ENCODE measurements around the gene EPX.

EPX gene

DNA sequence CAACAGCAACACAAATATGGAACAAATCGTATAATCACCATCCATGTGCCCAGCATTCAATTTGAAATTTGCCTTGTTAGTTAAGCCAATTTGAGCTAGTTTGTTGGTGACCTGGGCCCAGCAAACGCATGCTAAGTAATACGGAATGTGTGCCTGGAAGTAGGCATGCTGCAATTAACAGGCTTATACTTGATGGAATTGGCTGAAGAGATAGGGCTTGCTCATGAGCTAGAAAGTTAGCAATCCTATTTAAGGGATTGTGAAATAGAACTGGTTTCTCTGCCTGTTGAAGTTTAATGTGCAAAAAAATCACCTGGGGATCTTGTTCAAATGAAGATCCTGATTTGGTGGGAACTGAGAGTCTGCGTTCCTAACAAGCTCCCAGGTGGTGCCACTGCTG is 37.4 kb downstream of the EPX start:
- no peak for DNase-seq

DNA sequence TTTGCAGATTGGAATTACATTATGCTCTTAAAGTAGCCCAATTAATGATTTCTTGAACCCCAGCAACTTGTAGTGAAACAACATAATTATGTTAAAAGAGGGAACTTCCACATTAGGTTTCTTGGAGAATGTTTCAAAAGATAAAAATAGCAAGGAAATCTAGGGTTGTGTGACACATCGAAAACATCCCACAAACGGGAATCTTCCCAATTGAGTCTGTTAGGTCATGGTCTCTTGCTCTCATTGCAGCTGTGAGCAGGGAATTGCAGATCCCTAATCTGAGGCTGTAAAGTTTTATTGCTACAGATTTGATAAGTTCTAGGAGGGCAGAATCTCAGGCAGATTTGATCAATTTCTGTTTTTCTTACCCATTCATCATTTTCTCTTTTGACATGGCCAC is 39.1 kb downstream of the EPX start:
- DNase-seq: no peak

DNA sequence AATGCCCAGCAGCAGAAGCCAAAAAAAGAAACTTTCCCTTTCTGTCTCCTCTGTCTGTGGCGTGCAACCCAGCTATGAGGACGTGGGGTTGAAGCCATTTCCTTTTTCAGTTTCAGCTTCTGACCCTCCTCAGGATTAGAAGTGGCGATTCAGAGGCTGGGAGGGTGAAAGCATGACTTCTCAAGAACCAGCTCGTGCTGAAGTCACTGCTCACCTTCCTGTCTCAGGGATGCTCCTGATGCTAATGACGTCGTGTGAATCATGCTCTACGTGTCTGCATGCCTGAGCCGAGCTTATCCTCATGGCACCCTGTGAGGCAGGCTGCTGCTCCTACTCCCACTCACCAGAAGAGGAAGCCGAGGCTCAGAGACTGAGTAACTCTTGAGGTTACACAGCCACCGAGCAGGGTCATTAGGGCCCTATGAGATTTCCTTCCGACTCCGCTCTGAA is 40.2 kb downstream of the EPX start:
- no peak for DNase-seq

DNA sequence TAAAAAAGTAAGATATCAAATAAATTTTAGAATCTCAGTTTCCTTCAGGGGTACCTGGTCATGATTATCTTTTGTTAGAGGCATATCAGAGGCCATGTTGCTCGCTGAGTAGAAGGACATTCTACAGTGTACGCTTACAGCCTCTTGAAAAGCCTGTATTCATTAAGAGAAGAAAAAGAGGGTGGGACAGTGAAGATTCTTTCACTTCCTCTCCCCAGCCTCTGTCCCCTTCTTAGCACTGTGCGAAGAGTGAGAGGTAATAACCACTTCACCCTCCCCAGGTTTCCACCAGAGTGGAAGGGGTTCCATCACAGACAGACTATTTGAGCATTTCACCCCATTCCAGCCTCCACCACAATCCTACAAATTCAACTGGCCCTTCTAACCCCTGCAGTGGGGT is 41.0 kb downstream of the EPX start:
- no peak for DNase-seq

DNA sequence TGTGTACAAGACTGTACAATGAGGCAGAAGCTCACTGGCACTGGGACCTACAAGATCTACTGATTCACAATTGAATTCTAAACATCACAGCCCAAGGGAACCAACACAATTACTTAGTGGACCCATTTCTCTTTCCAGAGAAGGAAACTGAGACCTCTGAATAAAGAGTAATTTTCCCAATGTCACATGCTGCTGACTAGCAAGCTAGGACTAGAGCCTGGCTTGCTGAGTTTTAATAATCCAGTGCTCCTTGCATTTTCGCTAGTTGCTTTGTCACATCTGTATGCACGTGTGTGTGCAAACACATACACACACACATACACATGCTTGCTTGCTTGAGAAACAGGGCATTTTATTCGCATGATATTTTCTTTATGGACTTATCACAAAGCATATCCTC is 42.0 kb downstream of the EPX start:
- no peak for DNase-seq

DNA sequence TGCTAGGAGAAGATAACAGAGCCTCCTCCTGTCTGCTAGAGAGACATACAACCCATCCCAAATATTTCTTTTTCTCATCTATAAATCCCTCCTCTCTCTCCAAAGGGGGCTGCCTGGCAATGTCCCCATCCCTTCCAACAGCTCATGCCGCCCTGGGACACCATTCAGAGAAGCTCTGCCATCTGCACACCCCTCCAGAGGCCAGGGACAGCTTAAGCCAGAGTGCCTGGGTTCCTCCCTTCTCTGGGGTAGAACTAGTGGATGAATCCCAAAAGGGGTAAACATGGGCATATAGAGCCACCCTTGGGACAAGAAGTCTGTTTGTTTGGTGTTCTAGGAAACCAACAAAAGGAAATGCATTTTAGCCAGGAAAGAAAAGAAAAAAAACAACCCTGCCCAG is 43.3 kb downstream of the EPX start:
- DNase-seq: no peak

DNA sequence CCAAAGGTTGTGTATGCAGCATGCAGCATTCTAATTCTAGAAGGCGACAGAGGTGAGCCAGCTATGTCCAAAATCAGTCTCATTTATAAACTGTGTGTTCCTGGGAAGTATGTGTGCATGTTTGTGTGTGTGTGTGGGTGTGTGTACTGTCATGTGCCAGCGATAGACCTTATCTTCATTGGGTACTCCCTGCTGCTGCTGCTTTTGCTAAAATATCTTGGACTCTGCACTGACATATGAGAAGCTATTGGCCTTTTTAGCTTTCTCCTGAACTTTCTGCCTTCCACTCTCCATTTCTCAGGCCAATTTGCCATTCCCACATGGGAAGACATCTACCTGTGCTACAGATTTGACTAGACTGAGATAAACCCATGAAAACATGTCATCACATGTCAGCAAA is 43.9 kb downstream of the EPX start:
- DNase-seq: no peak

DNA sequence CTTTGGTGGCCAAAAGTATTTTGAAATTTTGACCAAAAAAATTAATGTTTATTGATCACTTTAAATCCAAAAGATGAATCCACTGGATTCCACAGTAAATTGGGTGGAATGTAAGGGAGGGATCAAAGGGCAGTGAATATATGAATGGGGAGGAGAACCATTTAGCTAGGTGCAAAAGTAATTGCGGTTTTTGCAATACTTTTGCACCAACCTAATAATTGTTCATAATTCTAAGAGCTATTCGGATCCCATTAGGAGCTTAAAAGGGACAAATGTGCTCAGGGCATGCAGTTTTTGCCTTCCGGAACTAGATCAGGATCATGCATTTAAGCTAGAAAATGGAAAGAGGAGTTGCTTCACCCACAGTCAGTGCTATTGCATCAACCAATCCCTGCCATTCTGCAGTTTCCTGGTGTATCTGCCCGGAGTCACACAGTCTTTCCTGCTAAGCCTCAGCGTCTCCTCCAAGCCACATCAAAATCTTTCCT is 45.7 kb downstream of the EPX start, which contains the start of gene LPO:
LPO (plus strand) TSS at position 438 of the 488 bp plus-strand sequence. CDS start 4,396 bp downstream, outside the sequence.
- DNase-seq: no peak

DNA sequence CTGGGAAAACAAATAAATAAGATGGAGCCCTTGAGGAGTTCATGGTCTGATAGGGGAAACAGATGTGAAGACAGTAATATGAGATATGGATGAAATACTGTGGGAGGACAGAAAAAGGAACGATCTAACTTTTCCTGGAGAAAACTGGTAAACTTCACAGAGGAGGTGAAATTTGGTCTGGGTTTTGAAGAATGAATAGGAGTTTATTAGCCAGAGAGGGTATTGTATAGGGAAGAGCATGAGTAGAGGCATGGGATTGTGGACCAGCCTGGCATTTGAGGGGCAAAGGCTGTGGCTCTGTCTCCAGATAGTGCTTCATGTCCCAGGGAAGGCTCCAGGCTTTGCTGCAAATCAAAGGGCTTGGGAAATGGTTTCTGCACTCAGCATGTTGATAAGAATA is 47.5 kb downstream of the EPX start:
- DNase-seq: no peak

DNA sequence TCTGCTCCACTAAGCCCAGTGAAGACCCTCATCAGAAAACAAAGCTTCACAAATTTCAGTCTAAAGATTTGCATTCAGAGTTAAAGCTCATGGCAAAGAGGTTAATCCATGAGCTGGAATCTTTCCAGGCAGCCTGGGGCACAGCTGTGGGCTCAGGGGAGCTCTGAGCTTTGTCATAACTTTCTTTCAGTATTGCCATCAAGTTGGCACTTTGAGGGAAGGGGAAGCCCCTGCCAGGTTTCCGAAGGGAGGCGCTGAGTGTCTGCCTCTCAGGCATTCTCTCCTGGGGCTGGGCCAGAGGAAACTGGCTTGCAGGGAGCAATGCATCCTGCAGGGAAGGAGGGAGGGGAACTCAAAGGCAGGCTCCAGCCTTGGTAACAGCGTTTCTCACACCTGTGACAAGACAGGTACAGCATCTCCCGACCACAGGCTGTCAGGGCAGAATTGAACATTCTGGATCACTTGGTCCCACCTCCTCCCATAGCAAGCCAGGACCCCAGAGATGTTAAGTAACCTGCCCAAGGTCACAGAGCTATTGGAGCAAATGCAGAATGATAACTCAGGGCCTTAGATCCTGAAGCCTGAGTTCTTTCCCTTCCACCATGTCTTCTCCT is 49.8 kb downstream of the EPX start:
- no peak for DNase-seq

DNA sequence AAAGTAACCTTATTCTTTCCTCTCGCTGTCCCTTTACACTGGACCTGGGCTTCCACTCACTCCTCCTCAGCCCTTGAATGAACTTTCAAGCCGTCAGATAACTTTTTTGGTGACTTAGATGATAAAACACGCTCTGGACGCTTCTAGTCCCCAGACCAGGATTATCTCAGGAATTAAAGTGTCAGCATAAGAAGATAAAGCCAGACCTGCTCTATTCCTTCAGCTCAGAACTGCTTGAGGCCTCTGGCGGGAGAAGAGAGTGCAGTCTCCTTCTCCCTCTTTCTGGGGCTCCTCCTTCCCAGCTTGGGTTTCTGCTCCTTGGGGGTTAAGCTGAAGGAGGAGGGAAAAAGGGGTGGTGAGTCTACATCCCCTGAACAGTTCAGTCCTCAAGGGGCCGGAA is 52.4 kb downstream of the EPX start:
- no peak for DNase-seq

DNA sequence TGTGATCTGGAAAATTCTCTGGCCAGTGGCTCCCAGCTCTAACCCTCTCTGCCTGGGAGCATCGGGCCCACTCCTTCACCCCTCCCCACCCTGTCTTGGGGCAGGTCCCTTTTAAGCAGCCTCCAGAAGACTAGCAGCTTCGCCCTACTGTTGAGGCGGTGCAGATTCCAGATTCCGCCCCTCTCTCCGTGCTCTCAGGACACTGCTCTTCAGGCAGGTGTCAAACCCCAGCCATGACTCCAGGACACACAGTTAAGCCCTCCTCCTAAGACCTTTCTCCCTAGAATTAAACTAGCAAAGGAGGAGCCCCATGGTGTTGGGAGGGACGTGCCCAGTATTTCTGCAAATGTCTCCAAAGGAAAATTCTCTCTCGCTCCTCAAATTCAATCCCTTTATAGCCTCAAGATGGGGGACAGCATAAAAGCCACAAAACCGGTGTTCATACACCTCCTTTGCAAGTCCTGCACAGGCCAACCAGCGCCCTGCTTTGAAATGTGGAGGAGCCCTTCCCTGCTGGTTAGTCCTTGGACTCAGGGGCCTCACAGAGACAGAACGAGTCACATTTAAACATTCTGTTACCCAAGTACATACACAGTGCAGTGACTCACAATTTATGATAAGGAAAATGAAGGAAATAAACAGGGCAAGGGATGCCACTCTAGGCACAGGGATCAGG is 53.0 kb downstream of the EPX start:
- no peak for DNase-seq

DNA sequence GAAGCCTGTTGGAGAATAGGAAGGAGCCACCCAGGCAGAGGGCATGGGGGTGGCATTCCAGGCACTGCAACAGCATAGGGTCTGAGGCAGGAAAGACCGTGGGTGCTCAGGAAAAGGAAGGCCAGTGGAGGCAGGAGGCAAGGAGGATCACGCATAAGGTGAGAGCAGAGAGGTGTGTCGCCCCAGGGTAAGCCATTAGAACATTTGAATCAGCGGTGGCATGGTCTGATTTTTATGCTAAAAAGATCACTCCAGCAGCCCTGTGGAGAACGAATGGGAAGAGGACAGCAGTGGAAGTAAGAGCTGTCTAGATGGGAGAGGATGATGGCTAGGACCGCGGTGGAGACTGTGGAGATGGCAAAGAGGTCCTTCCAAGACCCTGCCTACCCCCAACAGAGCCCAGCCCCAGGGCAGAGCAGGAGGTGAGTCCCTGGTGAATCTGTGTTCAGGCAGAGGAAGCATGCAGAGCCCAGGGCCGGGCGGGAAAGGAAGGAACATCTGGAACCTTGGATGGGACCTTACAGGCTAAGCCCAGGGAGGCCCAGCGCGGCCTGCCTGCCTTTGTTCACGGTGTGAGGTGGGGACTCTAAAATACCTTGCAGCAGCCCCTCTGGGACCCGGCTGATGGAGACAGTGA is 53.7 kb downstream of the EPX start:
- DNase-seq: no peak

DNA sequence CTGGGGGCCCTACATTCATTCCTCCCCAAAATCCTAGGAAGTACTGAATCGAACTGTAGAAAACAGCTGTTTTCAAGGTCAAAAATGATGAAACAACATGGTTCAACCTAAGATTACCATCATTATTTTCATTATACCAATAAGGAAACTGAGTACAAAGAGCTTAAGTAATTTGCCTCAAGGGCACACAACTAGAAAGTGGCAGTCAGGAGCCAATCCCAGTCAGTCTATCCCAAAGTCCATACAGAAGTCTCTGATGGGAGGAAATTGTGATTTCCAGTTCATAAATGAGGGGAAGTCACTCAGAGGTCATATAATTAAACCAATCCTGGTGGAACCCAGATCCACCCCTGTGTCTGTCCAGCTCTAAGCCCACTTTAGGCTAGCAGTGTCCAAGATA is 54.3 kb downstream of the EPX start:
- DNase-seq: no peak

DNA sequence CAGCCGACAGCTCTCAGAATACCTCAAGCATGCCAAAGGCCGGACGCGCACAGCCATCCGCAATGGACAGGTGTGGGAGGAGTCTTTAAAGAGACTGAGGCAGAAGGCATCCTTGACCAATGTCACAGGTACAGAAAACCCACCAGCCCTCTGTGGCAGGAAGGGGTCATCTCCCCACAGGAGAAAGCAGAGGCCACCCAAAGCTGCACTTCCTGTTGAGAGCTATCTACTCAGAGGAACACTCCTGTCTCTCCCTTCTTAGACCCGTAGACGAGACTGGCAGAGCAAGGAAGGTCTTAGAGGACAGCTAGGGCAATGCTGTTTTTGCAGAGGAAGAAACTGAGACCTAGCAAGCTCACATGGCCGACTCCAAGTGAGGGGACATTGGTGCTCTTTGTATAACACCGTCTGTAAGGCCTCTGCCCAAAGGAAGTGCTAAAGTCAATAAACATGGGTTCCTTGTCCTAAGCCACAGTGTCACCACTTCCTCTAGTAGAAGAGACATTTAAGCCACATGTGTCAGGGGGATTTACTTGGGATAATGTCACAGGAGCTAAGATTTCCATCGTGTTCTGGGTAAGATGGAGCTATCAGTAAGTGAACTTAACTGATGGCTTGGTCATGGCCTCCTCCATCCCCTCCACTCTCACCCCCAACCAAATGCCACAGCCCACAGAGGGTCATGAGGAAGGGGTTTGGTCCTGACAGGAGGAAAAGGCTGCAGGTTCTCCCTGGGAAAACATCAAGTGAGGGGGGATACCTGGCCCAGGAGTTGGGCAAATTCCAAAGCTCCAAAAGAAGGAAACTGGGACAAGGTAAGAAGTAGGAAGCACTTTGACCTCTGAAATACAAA is 55.2 kb downstream of the EPX start:
- DNase-seq: no peak

DNA sequence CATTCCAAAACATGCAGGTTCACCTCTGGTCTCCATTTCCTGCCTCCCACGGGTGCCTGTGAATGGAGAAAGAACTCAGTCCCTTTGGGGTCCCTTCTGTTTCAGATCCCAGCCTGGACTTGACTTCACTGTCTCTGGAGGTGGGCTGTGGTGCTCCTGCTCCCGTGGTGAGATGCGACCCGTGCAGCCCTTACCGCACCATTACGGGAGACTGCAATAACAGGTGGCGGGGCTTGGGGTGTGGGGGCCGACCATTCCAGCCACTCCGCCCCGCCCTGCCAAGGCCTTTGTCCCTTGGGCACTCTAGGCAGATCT is 56.4 kb downstream of the EPX start:
- no peak for DNase-seq

DNA sequence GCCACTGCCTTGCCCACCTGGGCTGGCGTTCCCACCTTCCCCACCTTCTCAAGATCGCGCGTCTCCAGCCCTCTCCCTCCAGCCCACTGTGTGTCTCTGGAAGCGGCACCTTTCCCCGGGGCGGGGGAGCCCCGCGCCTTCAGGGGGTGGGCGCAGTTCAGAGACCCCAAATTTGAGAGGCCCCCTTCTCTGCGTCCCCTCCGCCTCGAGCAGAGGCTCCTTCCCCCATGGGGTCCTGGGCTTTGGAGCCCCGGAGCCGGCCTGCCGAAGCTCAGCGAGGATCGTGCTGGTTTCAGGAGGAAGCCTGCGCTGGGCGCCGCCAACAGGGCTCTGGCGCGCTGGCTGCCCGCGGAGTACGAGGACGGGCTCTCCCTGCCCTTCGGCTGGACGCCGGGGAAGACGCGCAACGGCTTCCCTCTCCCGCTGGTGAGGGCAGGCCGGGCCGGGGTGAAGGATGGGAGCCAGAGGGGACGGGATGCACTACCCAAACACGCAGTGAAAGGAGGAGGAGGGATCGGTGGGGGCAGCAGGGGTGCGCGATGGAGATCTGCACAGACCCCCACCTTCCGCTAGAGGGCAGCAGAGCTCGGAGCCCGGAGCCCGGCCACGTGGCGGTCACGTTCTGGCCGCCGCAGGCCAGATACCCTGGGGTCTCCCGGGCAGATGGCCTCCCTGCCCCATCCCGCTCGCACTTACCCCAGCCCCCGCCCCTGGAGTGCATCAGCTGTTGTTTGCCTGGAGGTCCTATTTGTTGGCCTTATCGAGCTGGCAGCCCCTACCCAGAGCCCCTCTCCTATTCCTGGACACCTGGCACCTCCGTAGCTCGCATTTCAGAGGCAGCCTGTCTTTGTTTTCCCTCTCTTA is 57.0 kb downstream of the EPX start:
- peak; percentile 53 to 75 for DNase-seq

DNA sequence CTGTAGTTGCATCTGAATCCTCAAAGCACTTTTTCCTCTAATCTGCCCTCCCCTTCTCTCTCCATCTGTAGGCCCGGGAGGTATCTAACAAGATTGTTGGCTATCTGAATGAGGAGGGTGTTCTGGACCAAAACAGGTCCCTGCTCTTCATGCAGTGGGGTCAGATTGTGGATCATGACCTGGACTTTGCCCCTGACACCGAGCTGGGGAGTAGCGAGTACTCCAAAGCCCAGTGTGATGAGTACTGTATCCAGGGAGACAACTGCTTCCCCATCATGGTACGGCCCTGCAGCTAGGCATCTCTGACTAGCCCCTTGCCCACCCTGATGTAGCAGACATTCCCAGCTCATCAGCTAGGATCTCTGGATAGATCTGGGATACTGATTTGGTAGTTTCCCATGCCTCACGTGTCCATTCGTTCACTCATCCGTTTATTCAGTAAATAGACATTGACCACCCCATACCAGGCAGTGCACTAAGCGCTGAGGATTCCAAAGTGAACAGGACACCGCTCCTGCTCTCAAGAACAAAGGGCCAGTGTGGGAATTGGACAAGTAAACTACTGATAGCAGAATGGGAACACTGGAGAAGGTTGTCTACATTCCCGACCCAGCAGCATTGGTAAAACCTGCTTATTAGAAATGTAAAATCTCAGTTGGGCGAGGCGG is 58.0 kb downstream of the EPX start:
- DNase-seq: no peak

DNA sequence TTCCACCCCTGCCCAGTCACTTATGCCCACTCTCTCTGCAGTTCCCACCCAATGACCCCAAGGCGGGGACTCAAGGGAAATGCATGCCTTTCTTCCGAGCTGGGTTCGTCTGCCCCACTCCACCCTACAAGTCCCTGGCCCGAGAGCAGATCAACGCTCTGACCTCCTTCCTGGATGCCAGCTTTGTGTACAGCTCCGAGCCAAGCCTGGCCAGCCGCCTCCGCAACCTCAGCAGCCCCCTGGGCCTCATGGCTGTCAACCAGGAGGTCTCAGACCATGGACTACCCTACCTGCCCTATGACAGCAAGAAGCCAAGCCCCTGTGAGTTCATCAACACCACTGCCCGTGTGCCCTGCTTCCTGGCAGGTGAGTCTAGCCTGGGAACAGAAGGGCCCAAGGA is 59.6 kb downstream of the EPX start:
- DNase-seq: no peak

DNA sequence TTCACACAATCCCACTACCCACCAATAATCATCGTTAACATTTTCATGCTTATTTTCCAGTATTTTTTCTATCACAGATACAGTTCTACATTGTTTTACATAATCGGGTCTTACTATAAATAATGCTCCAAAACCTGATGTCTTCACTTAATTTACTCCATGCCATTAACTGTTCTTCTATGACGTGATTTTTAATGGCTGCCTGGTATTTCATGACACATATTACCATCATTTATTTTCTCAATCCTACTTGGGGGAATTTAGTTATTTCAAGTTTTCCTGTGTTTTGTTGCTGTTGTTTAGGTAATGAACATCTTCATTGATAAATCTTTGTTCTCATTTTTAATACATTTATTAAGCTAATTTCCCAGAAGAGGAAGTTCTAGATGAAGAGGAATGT is 60.6 kb downstream of the EPX start:
- DNase-seq: no peak
